HL-60 (cell line): ENCODE data around the gene PKIB.

ENCODE experiments used
- CTCF ChIP-seq: IDR thresholded peaks from one replicate; pipeline ENCODE4 v1.5.1; 2011; ENCODE audit warnings: low read length, control low read depth, inconsistent platforms; ENCODE audit not compliant: insufficient read depth
- GABPA ChIP-seq: IDR thresholded peaks from 2 replicates; pipeline ENCODE4 v1.6.1; 2012; ENCODE audit warnings: low read depth
- POLR2AphosphoS5 ChIP-seq: IDR thresholded peaks from 2 replicates; pipeline ENCODE4 v1.6.1; 2012; ENCODE audit warnings: low read depth

- TF ChIP-seq CTCF = no peak
- no peak for TF ChIP-seq GABPA
- no peak for TF ChIP-seq POLR2AphosphoS5
Observed at GRCh38 chr6:122622479-122622878, 12.3 kb downstream of the PKIB start.
